Kidney (tissue), 14 donors: ENCODE results near the gene DUS2. TPM values are rescaled to one million over a fixed set of nuclear protein-coding genes. Genes with fewer than 3 reads are reported as not detected.

Experiments used
- DNase-seq, 5 donors: peaks; one replicate each; pipeline ENCODE4 v3.0.0-alpha.2; 2013 to 2020
- FAIRE-seq: peaks from 2 replicates; lab custom pipeline; 2012; peaks lifted over from hg19 to GRCh38; lab: Jason Lieb, UNC
- H3K27ac ChIP-seq, 2 donors: one replicate each; pipeline ENCODE4 v1.7.0; 2013; ENCODE audit warnings: low read depth in 2 of 2, low read length in 2 of 2, inconsistent platforms in 1 of 2
- H3K27me3 ChIP-seq: one replicate; pipeline ENCODE4 v1.7.1; 2013; ENCODE audit warnings: low read length, inconsistent platforms; ENCODE audit not compliant: control insufficient read depth, insufficient read depth
- H3K36me3 ChIP-seq, 3 donors: one replicate each; pipeline versions ENCODE4 v1.7.0 to v1.7.1; 2013; ENCODE audit warnings: low read length in 3 of 3, control low read depth in 1 of 3, inconsistent platforms in 1 of 3; ENCODE audit not compliant: insufficient read depth in 3 of 3, control insufficient read depth in 2 of 3
- H3K4me1 ChIP-seq, 3 donors: one replicate each; pipeline versions ENCODE4 v1.7.0 to v1.7.1; 2013; ENCODE audit warnings: low read length in 3 of 3, inconsistent platforms in 1 of 3, low read depth in 1 of 3; ENCODE audit not compliant: control insufficient read depth in 2 of 3, insufficient read depth in 2 of 3
- H3K4me3 ChIP-seq, 3 donors: one replicate each; pipeline versions ENCODE4 v1.7.0 to v1.8.1; 2013; ENCODE audit warnings: low read length in 3 of 3, control low read depth in 1 of 3, inconsistent platforms in 1 of 3
- H3K9ac ChIP-seq, 3 donors: one replicate each; pipeline versions ENCODE4 v1.7.0 to v1.7.1; 2013; ENCODE audit warnings: low read length in 3 of 3, control low read depth in 1 of 3, inconsistent platforms in 1 of 3
- H3K9me3 ChIP-seq, 3 donors: one replicate each; pipeline versions ENCODE4 v1.7.0 to v1.7.1; 2013; ENCODE audit warnings: low read length in 3 of 3, control low read depth in 1 of 3, inconsistent platforms in 1 of 3; ENCODE audit not compliant: control insufficient read depth in 2 of 3, insufficient read depth in 1 of 3
- CTCF ChIP-seq: IDR thresholded peaks from 3 replicates; pipeline ENCODE4 v1.5.1; 2012; ENCODE audit warnings: mild to moderate bottlenecking, moderate library complexity, borderline replicate concordance; ENCODE audit not compliant: insufficient read depth; ENCODE audit errors: extremely low read depth
- intact Hi-C: fragments of 100-400 bp; cut with DNase I; formaldehyde crosslinking; loops from one replicate; pipeline ENCODE4 v1.11.1; 2022
- polyA plus RNA-seq: library from polyadenylated mRNA; stranded (reverse); fragments of 350-450 nt; fragmentation: Illumina TruSeq; extraction: RNeasy Lipid Tissue Mini Kit (QIAGEN cat#74804); gene quantifications from one replicate; pipeline ENCODE4 v1.2.3, GENCODE V29; 2014; ENCODE audit warnings: low read depth, low replicate concordance; ENCODE audit not compliant: insufficient read depth
- total RNA-seq: library from RNA; stranded (reverse); fragmentation: NEBNext Ultra II Directional; extraction: Animal tissue kit (Norgen Biotek cat#: 25700); gene quantifications from one replicate; pipeline ENCODE4 v1.2.1, GENCODE V29; 2021
- donor health status: control.
- donor health status: control.
- donor health status: control.
- donor health status: control.
- donor health status: control.
- donor health status: DM: yes; HTN: yes; CAD: no.
- donor health status: Normal renal cell carcinoma (clear cell type).

DUS2 gene
- total and polyA plus RNA-seq, 2 donors from 2014 or later: 12.1 to 12.5 TPM

GRCh38 chr16:68046106-68046505 is 23.0 kb downstream of the DUS2 start:
- Histone ChIP-seq H3K27ac (no peak overlapping the region), H3K9me3 (no peaks in the 10 kb centered on the region), H3K9ac (no peak overlapping the region), H3K36me3 (peaks cover 0 to 13% (median 3%) of the 10 kb centered on the region in 3 donors), H3K27me3 (no peaks in the 10 kb centered on the region), H3K4me3 (no peak overlapping the region), H3K4me1 (no peaks in the 10 kb centered on the region)
- no peak for DNase-seq
- no peak for FAIRE-seq
- intact Hi-C loops: no loop called here
- no peak for TF ChIP-seq CTCF

- Histone ChIP-seq H3K27me3 (no peaks in the 10 kb centered on the region), H3K9me3 (no peaks in the 10 kb centered on the region), H3K27ac (no peak overlapping the region), H3K9ac (no peak overlapping the region), H3K36me3 (peaks cover 0 to 13% (median 5%) of the 10 kb centered on the region in 3 donors), H3K4me3 (no peak overlapping the region), H3K4me1 (no peaks in the 10 kb centered on the region)
- intact Hi-C loops: no loop called here
- TF ChIP-seq CTCF: no peak
- FAIRE-seq: no peak
- DNase-seq: no peak
Measured at GRCh38 chr16:68047987-68048386, 24.9 kb downstream of the DUS2 start.

DNA sequence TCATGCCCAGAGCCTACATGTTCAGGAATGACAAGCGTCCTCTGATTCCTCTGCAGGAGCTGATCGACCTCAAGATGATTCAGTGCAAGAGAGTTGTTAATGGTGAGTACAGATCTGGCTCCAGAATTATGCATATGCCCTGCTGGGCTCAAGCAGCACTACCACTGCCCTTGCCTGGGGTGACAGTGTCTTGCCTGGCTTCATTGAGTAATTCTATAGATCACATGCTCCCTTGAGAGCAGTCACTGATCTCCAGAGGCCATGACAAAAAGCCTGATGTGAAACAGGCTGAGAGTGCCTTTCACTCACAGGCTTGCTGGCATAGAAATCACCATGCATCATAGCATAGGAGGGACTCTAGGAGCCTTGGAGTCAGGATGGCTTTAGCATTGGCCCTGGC is 26.4 kb downstream of the DUS2 start:
- Histone ChIP-seq H3K27me3 (no peaks in the 10 kb centered on the region), H3K36me3 (peaks cover 0 to 18% (median 8%) of the 10 kb centered on the region in 3 donors), H3K27ac (no peak overlapping the region), H3K9ac (no peak overlapping the region), H3K4me1 (no peaks in the 10 kb centered on the region), H3K4me3 (no peak overlapping the region), H3K9me3 (no peaks in the 10 kb centered on the region)
- no peak for DNase-seq
- intact Hi-C loops: no loop called here
- FAIRE-seq: no peak
- TF ChIP-seq CTCF: no peak

GRCh38 chr16:68055395-68055794 is 32.3 kb downstream of the DUS2 start:
- no peaks in the 10 kb centered on the region for H3K27me3 ChIP-seq
- intact Hi-C loops: no loop called here
- peaks cover 0 to 7% (median 5%) of the 10 kb centered on the region in 3 donors for H3K36me3 ChIP-seq
- FAIRE-seq (no peak), DNase-seq (no peak)
- no peak for TF ChIP-seq CTCF
- no peak overlapping the region for H3K27ac ChIP-seq
- H3K9me3 ChIP-seq: no peaks in the 10 kb centered on the region
- H3K4me3 ChIP-seq: no peak overlapping the region
- no peak overlapping the region for H3K9ac ChIP-seq
- H3K4me1 ChIP-seq: no peaks in the 10 kb centered on the region
